SU-DHL-6 (cell line): ENCODE measurements around the gene MCU.

Source experiments
- H2AFZ ChIP-seq: fragments of 200-600 bp; sonication (generic); 2 replicates; pipeline ENCODE4 v1.6.1; 2014; ENCODE audit warnings: low read depth, mild to moderate bottlenecking, moderate library complexity, mixed read lengths, antibody characterized with exemption, low read length; ENCODE audit not compliant: severe bottlenecking
- H3F3A ChIP-seq: fragments of 200-600 bp; shearing (Covaris generic); 2 replicates; pipeline ENCODE4 v1.6.0; 2016; ENCODE audit warnings: antibody characterized with exemption, mild to moderate bottlenecking; ENCODE audit not compliant: insufficient read depth
- H3K27ac ChIP-seq: fragments of 200-600 bp; sonication (generic); 2 replicates; pipeline ENCODE4 v1.5.1; 2016; ENCODE audit warnings: low read depth, mild to moderate bottlenecking, low read length, moderate library complexity, mixed read lengths
- H3K27me3 ChIP-seq: fragments of 200-600 bp; sonication (generic), shearing (Covaris generic); 2 replicates; pipeline ENCODE4 v1.6.0; 2014; ENCODE audit warnings: mild to moderate bottlenecking, low read length
- H3K36me3 ChIP-seq: fragments of 200-600 bp; sonication (generic); 2 replicates; pipeline ENCODE4 v1.6.1; 2014; ENCODE audit warnings: mild to moderate bottlenecking, low read length, mixed read lengths
- H3K4me2 ChIP-seq: fragments of 300-600, 200-600 bp; shearing (Covaris generic), sonication (generic); 2 replicates; pipeline ENCODE4 v1.6.0; 2014; ENCODE audit warnings: low read length, low read depth, mild to moderate bottlenecking; ENCODE audit not compliant: poor library complexity, severe bottlenecking
- H3K4me3 ChIP-seq: fragments of 200-600 bp; sonication (generic); 2 replicates; pipeline ENCODE4 v1.5.1; 2014; ENCODE audit warnings: antibody characterized with exemption, low read length, mild to moderate bottlenecking, mixed read lengths; ENCODE audit not compliant: insufficient read depth, poor library complexity, severe bottlenecking
- H3K79me2 ChIP-seq: fragments of 200-600 bp; sonication (generic); 2 replicates; pipeline ENCODE4 v1.6.1; 2014; ENCODE audit warnings: mild to moderate bottlenecking, low read length, moderate library complexity; ENCODE audit not compliant: insufficient read depth
- H3K9ac ChIP-seq: fragments of 200-600 bp; sonication (generic); 2 replicates; pipeline ENCODE4 v1.7.0; 2014; ENCODE audit warnings: mild to moderate bottlenecking, low read length
- H3K9me2 ChIP-seq: fragments of 200-600 bp; sonication (generic); replicated peaks from 2 replicates; pipeline ENCODE4 v1.6.1; 2014; ENCODE audit warnings: low read length; ENCODE audit not compliant: insufficient read depth
- H3K9me3 ChIP-seq: fragments of 200-600 bp; sonication (generic); 2 replicates; pipeline ENCODE4 v1.6.1; 2014; ENCODE audit warnings: low read length, mixed read lengths; ENCODE audit not compliant: insufficient read depth
- H4K20me1 ChIP-seq: fragments of 200-600 bp; sonication (generic); 2 replicates; pipeline ENCODE4 v1.6.1; 2014; ENCODE audit warnings: low read depth, mild to moderate bottlenecking, antibody characterized with exemption, low read length, moderate library complexity, mixed read lengths
- EZH2phosphoT487 ChIP-seq: fragments of 200-600 bp; sonication (generic), shearing (Covaris generic); conservative IDR thresholded peaks from 2 replicates; pipeline ENCODE4 v1.6.1; 2018; ENCODE audit warnings: mild to moderate bottlenecking, antibody characterized with exemption, low read length, moderate library complexity, mixed read lengths
- TF ChIP-seq, protein P1 (sequence below): fragments of 200-600 bp; sonication (generic); IDR thresholded peaks from one replicate; pipeline ENCODE4 v1.5.1; 2017; ENCODE audit warnings: antibody characterized with exemption, mild to moderate bottlenecking, low read length, moderate library complexity; ENCODE audit not compliant: insufficient read depth, poor library complexity, severe bottlenecking

MCU gene

DNA sequence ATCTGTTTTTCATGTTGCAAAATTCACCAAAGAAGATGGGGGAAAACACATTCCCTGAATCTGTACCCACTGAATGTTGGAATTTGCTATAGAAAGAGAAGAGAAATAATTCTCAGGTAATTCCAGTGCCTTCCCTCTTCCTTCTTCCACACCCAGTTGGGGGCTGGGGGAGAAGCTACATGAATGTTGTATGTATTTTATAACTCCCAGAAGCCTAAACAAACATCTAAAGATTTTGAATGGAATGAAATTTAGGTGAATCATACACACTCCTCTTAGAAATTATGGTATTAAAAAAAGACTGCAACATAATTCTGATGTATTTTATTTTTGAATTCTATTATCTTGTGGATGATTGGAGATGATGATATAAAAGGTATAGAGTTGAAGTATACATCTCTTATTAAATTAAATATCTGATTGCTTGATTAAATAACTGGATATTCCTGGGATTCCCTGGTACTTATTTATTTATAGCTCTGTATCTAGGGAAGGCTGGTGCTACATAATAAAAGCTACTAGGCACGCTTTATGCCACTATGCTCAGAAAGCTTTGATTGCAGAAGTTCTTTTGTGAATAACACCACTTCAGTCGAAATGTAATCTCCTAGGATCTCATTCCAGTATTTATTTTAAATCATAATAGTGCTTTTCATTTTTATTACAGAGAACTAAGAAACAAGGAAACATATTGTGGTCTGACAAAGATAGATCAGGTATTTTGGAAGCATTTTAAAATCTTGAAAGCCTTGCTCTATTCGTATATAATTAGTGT lies 98.5 kb downstream of the MCU start:
- Histone ChIP-seq H3K4me2 (no peak overlapping the region), H3K27me3 (no peaks in the 10 kb centered on the region), H3K9ac (no peak overlapping the region), H3K79me2 (no peaks in the 10 kb centered on the region), H4K20me1 (no peaks in the 10 kb centered on the region; the same call in 1 of the 2 replicates), H3K36me3 (no peaks in the 10 kb centered on the region), H3K9me2 (no peaks in the 10 kb centered on the region), H2AFZ (no peak overlapping the region), H3K4me3 (no peak overlapping the region), H3K27ac (no peak overlapping the region), H3K9me3 (no peaks in the 10 kb centered on the region), H3F3A (no peaks in the 10 kb centered on the region)
- TF ChIP-seq, protein P1, sequence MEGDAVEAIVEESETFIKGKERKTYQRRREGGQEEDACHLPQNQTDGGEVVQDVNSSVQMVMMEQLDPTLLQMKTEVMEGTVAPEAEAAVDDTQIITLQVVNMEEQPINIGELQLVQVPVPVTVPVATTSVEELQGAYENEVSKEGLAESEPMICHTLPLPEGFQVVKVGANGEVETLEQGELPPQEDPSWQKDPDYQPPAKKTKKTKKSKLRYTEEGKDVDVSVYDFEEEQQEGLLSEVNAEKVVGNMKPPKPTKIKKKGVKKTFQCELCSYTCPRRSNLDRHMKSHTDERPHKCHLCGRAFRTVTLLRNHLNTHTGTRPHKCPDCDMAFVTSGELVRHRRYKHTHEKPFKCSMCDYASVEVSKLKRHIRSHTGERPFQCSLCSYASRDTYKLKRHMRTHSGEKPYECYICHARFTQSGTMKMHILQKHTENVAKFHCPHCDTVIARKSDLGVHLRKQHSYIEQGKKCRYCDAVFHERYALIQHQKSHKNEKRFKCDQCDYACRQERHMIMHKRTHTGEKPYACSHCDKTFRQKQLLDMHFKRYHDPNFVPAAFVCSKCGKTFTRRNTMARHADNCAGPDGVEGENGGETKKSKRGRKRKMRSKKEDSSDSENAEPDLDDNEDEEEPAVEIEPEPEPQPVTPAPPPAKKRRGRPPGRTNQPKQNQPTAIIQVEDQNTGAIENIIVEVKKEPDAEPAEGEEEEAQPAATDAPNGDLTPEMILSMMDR = no peak
- no peak for TF ChIP-seq EZH2phosphoT487

DNA sequence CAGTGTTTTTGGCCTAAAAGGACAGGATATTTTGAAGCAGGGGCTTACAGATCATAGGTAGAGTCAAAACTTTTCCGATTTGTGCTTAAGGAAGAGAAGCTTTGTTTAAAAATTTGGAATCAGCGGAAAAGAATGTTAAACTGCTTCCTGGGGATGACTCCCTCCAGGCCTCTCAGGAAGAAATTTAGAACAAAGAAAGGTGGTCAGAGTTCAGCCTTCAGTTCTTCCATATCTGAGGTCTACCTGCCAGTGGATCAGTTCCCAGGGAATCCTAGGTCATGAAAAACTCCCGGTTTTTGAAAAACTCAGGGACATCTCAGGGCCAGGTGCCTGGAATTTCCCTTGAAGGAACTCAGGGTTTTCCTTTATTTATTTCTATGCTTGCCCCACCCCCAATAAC lies 100.3 kb downstream of the MCU start:
- Histone ChIP-seq H3K79me2 (no peaks in the 10 kb centered on the region), H3K27me3 (no peaks in the 10 kb centered on the region), H3K4me2 (no peak overlapping the region), H3K36me3 (no peaks in the 10 kb centered on the region), H3K9me2 (no peaks in the 10 kb centered on the region), H3F3A (no peaks in the 10 kb centered on the region), H3K27ac (no peak overlapping the region), H3K9ac (no peak overlapping the region), H4K20me1 (no peaks in the 10 kb centered on the region; the same call in 1 of the 2 replicates), H2AFZ (no peak overlapping the region), H3K4me3 (no peak overlapping the region), H3K9me3 (no peaks in the 10 kb centered on the region)
- TF ChIP-seq, protein P1 = no peak
- TF ChIP-seq EZH2phosphoT487 = no peak

DNA sequence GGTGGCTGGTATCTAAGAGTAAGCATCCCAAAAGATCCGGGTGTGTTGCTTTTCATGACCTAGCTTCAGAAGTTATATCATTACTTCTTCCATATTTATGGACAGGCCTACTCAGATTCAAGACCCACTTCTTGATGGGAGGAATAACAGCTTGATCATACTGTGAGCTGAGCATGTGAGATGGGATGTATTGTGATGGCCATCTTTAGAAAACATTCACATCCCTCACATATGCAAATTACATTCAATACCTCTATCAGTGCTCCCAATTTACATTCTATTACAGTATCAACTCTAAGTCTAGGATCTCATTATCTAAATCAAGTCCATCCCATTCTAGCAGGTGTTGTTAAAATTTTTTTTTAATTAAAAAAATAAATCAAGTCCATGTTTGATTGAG lies 101.8 kb downstream of the MCU start:
- Histone ChIP-seq H2AFZ (no peak overlapping the region), H3K9ac (no peak overlapping the region), H3K4me2 (no peak overlapping the region), H3K27ac (no peak overlapping the region), H3K79me2 (no peaks in the 10 kb centered on the region), H4K20me1 (no peaks in the 10 kb centered on the region; the same call in 1 of the 2 replicates), H3K9me3 (no peaks in the 10 kb centered on the region), H3K27me3 (no peaks in the 10 kb centered on the region), H3K4me3 (no peak overlapping the region), H3K9me2 (no peaks in the 10 kb centered on the region), H3K36me3 (no peaks in the 10 kb centered on the region), H3F3A (no peaks in the 10 kb centered on the region)
- TF ChIP-seq, protein P1 = no peak
- TF ChIP-seq EZH2phosphoT487 = no peak
